Measurements from ENCODE around the gene B9D1.

Gene B9D1

DNA sequence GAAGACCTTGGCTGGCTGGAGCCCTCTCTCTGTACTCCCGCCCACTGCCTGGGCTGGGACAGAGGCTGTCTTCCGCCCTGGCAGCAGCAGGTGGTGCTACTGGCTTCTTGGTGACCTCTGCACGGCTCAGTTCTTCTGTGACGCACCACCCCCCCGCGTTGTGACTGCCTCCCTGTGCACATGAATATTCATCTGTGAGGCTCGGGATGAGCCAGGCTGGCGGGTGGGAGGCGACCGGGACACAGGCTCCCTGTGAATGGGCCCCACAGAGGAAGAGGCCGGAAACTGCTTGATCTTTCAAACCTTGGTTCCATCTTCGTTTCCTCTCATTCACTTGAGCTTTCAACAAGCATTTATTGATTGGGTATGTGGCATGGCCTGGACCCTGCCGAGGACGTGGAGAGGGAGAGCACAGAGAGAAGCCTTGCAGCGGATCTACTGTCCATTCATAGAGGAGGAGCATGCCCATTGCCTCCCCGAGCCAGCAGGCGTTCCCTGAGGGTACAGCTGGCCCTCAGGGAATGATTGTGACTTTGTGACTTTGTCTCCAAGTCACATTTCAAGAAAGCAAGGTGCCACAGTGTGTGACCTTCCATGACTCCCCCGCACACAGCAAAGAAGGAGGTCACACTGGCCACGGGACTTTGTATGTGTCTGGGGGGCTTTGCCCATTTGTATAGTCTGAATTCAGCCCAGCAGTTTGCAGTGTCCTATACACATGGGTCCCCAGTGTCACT is 45.0 kb downstream of the B9D1 start:
- TF ChIP-seq, protein P1, sequence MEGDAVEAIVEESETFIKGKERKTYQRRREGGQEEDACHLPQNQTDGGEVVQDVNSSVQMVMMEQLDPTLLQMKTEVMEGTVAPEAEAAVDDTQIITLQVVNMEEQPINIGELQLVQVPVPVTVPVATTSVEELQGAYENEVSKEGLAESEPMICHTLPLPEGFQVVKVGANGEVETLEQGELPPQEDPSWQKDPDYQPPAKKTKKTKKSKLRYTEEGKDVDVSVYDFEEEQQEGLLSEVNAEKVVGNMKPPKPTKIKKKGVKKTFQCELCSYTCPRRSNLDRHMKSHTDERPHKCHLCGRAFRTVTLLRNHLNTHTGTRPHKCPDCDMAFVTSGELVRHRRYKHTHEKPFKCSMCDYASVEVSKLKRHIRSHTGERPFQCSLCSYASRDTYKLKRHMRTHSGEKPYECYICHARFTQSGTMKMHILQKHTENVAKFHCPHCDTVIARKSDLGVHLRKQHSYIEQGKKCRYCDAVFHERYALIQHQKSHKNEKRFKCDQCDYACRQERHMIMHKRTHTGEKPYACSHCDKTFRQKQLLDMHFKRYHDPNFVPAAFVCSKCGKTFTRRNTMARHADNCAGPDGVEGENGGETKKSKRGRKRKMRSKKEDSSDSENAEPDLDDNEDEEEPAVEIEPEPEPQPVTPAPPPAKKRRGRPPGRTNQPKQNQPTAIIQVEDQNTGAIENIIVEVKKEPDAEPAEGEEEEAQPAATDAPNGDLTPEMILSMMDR (conservative IDR thresholded peaks at IDR 0.05) = no peak
- no peak overlapping the region for H3K27ac ChIP-seq

DNA sequence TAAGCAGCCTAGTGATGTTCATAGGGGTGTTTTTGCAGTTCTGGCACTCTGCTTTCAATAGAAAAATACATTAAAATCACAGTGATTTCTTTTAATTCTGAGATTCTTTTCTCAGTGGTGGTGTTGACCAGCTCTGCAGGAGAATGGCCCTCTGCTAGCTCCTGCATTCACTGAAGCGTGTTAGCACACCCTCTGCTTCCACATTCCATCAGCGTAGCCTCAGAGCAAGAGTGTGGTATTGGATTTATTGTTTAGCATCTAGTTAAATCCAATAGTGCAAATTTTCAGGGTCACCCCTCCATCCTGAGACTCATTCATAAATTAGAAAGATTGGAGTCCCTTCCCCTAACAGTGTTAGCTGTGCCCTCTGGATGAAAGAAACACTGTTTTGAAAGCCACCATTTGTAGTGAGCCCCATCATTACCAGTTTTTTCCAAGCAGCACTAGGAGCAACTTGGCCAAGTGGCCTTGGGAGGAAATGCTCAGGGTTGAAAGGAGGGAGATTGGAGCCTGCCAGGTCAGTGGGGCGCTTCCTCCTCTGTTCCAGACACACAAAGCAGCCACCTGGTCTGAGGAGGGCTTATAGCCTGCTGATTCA is 45.7 kb downstream of the B9D1 start:
- TF ChIP-seq, protein P1 (conservative IDR thresholded peaks at IDR 0.05) = no peak
- H3K27ac ChIP-seq = no peak overlapping the region

DNA sequence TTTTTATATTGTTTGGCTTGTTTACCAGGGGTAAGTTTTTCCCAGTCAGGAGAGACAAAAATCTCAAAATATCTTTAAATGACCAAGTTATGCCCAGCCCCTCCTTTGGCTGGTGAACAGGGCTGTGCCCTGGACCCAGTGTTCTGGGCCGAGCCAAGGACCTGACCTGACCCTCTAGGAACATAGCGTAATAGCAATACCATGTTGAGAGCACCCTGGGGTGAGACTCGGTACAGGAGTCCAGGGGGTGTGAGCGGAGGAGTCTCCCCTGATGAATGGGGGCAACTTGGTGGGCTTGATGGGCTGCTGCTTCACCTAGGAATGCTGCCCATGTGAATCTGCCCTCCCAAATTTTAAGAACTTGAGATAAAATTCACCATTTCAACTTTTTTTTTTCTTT is 47.4 kb downstream of the B9D1 start:
- TF ChIP-seq, protein P1 (conservative IDR thresholded peaks at IDR 0.05) = no peak
- H3K27ac ChIP-seq = no peak overlapping the region

- TF ChIP-seq, protein P1 (conservative IDR thresholded peaks at IDR 0.05) = no peak
- H3K27ac ChIP-seq = no peak overlapping the region
Measured at GRCh38 chr17:19313746-19314651, 48.5 kb downstream of the B9D1 start.

- H3K27ac ChIP-seq = no peak overlapping the region
- TF ChIP-seq, protein P1 (conservative IDR thresholded peaks at IDR 0.05) = no peak
Measured at GRCh38 chr17:19313066-19313745, 49.3 kb downstream of the B9D1 start.

DNA sequence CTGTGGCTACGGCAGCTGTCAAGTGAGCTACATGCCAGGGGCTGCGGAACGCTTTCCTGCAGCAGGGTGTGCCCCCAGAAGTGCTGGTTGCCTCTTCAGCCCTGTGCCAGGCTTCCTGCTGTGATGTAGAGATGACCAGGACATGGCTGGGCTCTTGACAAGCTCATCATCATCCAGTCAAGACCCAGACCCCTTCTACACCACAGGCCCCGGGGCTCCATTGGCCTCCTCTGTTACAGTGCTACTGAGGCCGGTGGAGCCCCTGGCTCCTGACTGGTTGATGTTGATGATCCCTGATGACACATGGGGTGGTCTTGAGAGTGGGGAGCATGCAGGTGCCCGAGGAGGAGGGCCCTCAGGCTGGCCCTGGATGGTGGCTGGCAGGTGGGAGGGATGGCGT is 50.1 kb downstream of the B9D1 start:
- no peak overlapping the region for H3K27ac ChIP-seq
- TF ChIP-seq, protein P1 (conservative IDR thresholded peaks at IDR 0.05) = no peak
